Ramos (cell line): ENCODE data around the gene SPOCD1.

Experiments
- in situ Hi-C: fragments of 300-500 bp; cut with MboI; formaldehyde crosslinking; loops from one replicate; pipeline ENCODE4 v1.14.3; 2022; ENCODE audit warnings: low sequenced_read_pairs; ENCODE audit not compliant: unreplicated experiment

SPOCD1 gene

DNA sequence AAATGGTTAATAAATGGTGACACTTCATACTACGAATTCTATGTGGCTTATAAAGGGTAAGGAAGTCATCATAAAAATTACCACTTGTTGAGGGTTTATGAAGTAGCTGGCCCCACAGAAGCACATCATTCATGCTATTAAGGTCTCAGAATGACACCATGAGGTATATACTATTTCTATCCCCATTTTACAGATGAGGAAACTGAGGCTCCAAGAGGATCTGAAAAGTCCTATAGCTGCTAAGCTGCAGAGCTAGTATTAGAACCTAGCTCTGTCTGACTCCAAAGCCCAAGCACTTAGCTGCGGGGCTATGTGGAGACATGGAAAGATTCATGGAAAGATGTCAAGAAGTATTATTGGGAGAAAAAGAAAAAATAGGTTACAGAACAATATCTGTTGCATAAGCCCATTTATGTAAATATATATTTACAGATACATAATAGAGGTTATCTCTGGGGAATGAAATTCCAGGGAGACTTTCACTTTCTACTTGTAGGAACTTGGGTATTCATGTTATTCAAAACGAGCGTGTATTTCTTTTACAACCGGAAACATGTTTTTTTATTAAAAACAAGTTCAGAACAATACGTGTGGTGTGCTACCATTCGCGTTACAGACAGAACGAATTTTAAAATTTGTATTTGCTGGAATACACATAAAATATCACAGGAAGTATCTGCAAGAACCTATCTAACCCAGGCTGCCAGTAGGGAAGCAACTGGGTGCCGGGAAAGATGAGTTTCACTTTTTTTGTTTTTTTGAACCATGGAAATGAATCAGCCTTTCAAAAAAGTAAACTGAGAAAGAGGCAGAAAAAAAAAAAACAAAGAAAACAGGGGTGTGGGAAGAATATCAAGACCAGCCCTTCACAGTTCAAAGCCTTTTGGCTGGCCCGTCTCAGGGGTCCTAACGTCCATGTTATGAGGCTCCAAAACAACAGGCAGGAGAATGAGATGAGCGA is 13.4 kb downstream of the SPOCD1 start:
- in situ Hi-C loops, result no loop called here

GRCh38 chr1:31801458-31801857 is 14.4 kb downstream of the SPOCD1 start:
- in situ Hi-C loops, result no loop called here

- in situ Hi-C loops, result no loop called here
These were observed 15.2 kb downstream of the SPOCD1 start for GRCh38 chr1:31800674-31800967.

DNA sequence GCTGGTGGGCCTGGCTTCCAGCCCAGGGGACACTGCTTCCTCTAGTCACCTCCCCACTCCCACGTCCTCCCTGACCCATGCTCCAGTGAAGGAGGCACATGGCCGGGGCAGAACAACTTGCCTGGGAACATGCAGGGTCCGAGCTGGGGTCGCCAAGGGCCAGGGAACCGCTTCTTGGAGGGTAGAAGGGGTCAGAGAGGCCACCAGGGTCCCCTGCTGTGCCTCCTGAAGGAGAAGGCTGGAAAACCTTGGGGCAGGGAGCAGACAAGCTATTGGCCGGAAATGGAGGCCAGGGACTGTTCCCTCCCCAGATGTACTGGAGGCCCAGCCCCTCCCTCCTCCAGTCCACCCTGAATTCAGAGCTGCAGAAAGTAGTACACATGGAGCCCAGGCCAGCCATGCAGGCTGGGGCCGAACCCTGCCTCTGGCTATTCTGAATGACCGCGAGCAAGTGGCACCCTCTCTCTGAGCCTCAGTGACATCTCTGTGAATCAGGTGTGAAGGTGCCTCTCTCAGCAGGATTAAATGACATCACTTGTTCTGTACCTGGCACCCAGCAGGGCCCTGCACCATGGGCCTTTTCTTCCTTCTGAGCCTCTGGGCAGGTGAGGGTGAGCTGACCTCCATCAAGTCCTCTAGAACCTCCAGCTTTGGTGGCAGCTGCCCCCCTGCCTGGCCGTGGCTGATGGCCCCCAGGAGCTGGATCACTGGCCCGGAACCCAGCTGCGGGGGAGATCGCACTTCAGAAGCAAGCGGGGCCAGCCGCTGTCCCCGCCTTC is 15.7 kb downstream of the SPOCD1 start:
- in situ Hi-C loops, result loop anchor here (5.0 kb wide), 1 partner anchor 133 kb away; no protein-coding TSS in a partner anchor

DNA sequence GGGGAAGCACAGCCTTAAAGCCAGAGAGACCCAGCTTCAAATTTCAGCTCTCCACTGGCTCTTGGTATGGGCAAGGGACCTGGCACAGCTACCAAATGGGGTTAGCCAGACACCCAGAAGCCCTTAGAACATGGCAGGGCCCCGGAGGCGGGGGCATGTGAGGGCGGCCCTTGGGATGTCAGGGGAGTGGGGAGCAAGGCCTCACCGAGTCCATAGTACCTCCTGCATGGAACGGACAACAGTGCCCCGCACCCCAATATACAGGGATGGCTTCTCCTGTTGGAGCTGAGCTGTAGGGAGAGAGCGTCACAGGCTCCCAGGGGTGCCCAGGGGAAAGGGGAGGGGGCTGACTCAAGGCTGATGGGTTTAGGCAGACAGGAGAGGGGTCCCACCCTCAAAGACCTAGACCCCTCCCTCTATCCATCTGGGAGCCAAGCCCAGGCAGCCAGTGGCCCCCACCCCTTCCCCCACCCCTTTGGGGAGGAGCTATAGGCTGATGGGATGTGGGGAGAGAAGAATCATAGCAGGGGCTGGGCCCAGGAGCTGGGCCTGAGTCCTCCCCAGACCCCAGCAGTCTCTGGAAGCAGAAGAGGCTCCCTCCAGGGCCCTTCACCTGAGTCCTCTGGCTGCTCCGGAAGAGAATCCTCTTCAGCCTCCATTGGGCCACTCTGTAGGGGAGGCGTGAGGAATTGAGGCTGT is 16.5 kb downstream of the SPOCD1 start:
- in situ Hi-C loops, result loop anchor here (5.0 kb wide), 1 partner anchor 132 kb away; no protein-coding TSS in a partner anchor

GRCh38 chr1:31798433-31799195 is 17.2 kb downstream of the SPOCD1 start:
- in situ Hi-C loops, result loop anchor here (5.0 kb wide), 1 partner anchor 131 kb away; no protein-coding TSS in a partner anchor

DNA sequence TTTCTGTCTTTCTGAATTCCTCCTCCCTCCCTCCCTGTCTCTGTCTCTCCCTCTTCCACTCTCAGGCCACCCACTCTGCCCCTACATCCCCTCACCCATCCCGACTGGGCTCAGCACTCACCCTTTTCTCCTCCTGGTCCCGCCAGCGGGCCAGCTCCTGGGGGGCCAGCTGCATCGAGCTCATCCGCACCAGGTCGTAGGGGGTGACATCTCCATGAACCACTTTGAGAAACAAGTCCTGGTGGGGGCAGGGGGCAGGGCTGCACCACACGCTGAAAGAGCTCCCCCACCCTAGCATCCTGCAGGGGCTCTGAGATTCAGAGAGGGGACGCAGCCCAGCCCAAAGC is 17.8 kb downstream of the SPOCD1 start:
- in situ Hi-C loops, result loop anchor here (5.0 kb wide), 1 partner anchor 131 kb away; no protein-coding TSS in a partner anchor

DNA sequence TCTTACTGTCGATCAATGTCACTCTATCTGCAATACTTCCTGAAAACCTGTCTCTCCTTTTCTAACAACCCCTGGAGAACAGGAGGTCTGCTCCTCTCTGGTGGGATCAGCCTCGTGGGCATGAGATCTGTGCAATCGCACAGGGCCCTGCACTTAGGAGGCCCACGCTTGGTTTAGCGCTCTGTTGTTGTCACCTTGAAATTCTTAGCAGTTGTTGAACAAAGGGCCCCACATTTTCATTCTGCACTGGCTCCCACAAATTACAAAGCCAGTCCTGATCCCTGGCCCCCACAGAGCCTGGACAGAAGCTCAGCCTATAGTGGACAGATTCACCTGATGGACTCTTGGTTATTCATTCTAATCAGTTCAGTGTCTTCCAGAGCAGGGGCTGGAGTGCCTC is 18.6 kb downstream of the SPOCD1 start:
- in situ Hi-C loops, result loop anchor here (5.0 kb wide), 1 partner anchor 130 kb away; no protein-coding TSS in a partner anchor

- in situ Hi-C loops, result loop anchor here (5.0 kb wide), 1 partner anchor 129 kb away; no protein-coding TSS in a partner anchor
These were observed 19.1 kb downstream of the SPOCD1 start for GRCh38 chr1:31796707-31797106.

GRCh38 chr1:31795801-31796621 is 19.8 kb downstream of the SPOCD1 start:
- in situ Hi-C loops, result loop anchor here (5.0 kb wide), 1 partner anchor 129 kb away; no protein-coding TSS in a partner anchor

DNA sequence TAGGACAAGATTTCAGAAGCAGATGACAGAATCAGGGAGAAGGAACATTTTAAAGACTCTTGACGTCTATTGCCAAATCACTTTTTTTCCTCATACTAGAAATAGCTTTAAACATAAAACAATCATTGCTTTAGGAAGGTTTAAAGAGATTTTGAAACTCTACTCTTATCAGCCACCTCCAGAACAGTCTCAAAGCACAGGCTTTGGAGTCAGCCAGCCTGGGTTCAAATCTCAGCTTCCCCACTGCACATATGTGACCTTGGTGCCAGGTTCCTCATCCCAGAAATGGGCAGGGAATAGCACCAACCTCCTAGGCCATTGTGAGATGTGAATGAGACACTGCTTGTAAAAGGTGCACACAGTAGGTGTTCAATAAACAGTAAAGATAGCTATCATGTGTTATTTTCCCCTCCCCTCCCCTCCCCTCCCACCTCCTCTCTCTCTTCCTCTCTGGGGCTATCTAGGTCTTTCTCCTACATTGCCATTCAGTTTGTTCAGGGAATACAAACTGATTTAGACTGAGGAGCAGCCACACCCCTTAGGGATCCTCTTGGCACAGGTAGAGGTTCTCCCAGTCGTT is 20.6 kb downstream of the SPOCD1 start:
- in situ Hi-C loops, result loop anchor here (5.0 kb wide), 1 partner anchor 128 kb away; no protein-coding TSS in a partner anchor

DNA sequence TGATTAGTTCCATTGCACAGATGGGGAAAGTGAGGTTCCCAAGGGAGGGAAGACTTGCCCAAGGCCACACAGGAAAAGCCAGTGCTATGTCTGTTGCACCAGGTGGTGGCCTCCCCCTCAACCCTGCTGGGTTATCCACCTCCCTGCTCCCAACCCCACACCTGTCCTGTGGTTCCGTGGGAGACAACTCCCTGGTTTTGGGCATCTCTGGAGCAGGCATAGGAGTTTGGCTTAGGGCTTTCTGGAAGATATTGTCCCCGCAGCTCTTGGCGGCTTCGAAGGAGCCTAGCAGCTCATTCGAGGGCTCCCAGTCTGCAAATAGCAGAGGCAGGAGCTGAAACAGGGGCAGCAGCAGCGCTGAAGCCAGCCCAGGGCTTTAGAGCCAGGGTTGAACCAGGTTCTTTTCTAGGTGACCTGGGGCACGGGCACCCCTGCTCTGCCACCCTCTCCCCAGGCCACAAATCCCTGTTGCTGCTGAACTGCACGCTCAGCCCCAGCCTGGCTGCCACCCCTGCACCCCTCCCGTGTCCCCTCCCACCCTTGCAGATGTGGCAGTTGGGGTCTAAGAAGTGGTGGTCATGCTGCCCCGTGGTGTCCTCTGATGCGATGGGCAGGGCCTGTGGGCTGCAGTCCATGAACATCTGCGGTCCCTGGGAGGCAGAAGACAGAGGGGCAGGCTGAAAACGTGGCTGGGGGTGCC is 22.1 kb downstream of the SPOCD1 start:
- in situ Hi-C loops, result no loop called here

- in situ Hi-C loops, result no loop called here
These were observed 22.7 kb downstream of the SPOCD1 start for GRCh38 chr1:31793086-31793485.

- in situ Hi-C loops, result no loop called here
These were observed 23.3 kb downstream of the SPOCD1 start for GRCh38 chr1:31792541-31792940.

- in situ Hi-C loops, result no loop called here
These were observed 23.7 kb downstream of the SPOCD1 start for GRCh38 chr1:31792116-31792515.

GRCh38 chr1:31791131-31791858 is 24.5 kb downstream of the SPOCD1 start:
- in situ Hi-C loops, result no loop called here

DNA sequence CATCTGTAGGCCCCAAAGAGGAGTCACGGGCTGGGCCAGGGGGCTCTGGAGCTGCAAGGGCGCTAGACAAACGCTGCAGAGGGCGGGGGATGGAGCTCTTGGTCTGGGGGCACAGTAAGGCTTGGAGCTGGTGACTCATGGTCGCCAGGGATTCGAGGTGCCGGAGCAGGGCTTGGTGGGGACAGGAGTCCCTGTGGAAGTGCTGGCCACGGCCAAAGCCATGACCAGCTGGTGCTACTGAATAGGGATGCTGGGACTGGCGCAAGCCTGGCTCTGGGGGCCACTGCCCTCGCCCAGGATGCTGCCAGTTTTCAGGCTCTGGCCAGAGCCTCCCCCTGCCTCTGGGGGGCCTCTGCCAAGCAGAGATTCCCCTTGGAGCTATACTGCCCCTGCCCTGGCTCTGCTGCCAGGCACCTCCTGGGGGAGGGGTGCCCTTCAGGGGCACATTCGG is 25.2 kb downstream of the SPOCD1 start:
- in situ Hi-C loops, result no loop called here
